ENCODE results near the gene ANO7. TPM values are rescaled to one million over a fixed set of nuclear protein-coding genes. Genes with fewer than 3 reads are reported as not detected.

Gene ANO7
- total and polyA plus RNA-seq, 7 donors: 0.41 to 39.2 (median 3.9) TPM; not detected in 2

GRCh38 chr2:241161646-241162281, 26.7 kb upstream of the ANO7 start:
- no peaks in the 10 kb centered on the region for H3K9me3 ChIP-seq
- H3K4me1 ChIP-seq: peaks cover 0 to 18% (median 16%) of the 10 kb centered on the region in 4 donors
- peak overlapping the region; percentile 74 to 87 (median 76) for H3K27ac ChIP-seq
- no peak overlapping the region for H3K4me3 ChIP-seq
- intact Hi-C loops (cut with DNase I): no loop called here
- DNase-seq: peak; percentile 93
- TF ChIP-seq CTCF (IDR thresholded peaks at IDR 0.05): no peak
- TF ChIP-seq EP300 (IDR thresholded peaks at IDR 0.05): peak in 1 of 4 donors; percentile 61
- TF ChIP-seq POLR2AphosphoS5 (IDR thresholded peaks at IDR 0.05): peak in 3 of 4 donors; percentile 57 to 85 (median 65)
- WGBS, 2 donors: 76 to 81% methylated on average over 9 of the region's 9 CpGs
- H3K36me3 ChIP-seq: peaks cover 12 to 69% (median 37%) of the 10 kb centered on the region in 4 donors
- H3K27me3 ChIP-seq: no peaks in the 10 kb centered on the region

GRCh38 chr2:241163601-241164118, 24.8 kb upstream of the ANO7 start:
- Histone ChIP-seq H3K9me3 (no peaks in the 10 kb centered on the region), H3K4me1 (peaks cover 0 to 18% (median 16%) of the 10 kb centered on the region in 4 donors), H3K27me3 (no peaks in the 10 kb centered on the region), H3K4me3 (no peak overlapping the region), H3K27ac (no peak overlapping the region), H3K36me3 (peaks cover 6 to 76% (median 41%) of the 10 kb centered on the region in 4 donors)
- intact Hi-C loops (cut with DNase I): no loop called here
- TF ChIP-seq POLR2AphosphoS5 (IDR thresholded peaks at IDR 0.05) (no peak), EP300 (IDR thresholded peaks at IDR 0.05) (no peak), CTCF (IDR thresholded peaks at IDR 0.05) (no peak), POLR2A (IDR thresholded peaks at IDR 0.05) (no peak)
- 68 to 80% methylated on average over 3 of the region's 3 CpGs for WGBS, 2 donors
- DNase-seq: no peak

- DNase-seq: no peak
- Histone ChIP-seq H3K27ac (no peak overlapping the region), H3K4me3 (no peak overlapping the region), H3K27me3 (no peaks in the 10 kb centered on the region), H3K36me3 (peaks cover 16 to 88% (median 55%) of the 10 kb centered on the region in 4 donors), H3K9me3 (peaks cover 0 to 7% (median 3%) of the 10 kb centered on the region in 4 donors), H3K4me1 (no peaks in the 10 kb centered on the region)
- intact Hi-C loops (cut with DNase I): no loop called here
- TF ChIP-seq CTCF (IDR thresholded peaks at IDR 0.05): no peak
- no peak for TF ChIP-seq POLR2AphosphoS5 (IDR thresholded peaks at IDR 0.05)
- TF ChIP-seq EP300 (IDR thresholded peaks at IDR 0.05): no peak
- no peak for TF ChIP-seq POLR2A (IDR thresholded peaks at IDR 0.05)
- 97% methylated on average over 15 of the region's 15 CpGs for WGBS, 2 donors
Measured at GRCh38 chr2:241168366-241168765, 20.1 kb upstream of the ANO7 start.

GRCh38 chr2:241173557-241173956, 14.9 kb upstream of the ANO7 start:
- Histone ChIP-seq H3K36me3 (peaks cover 22 to 73% (median 35%) of the 10 kb centered on the region in 4 donors), H3K4me3 (no peak overlapping the region), H3K27me3 (no peaks in the 10 kb centered on the region), H3K4me1 (no peaks in the 10 kb centered on the region), H3K27ac (no peak overlapping the region), H3K9me3 (peaks cover 0 to 7% (median 3%) of the 10 kb centered on the region in 4 donors)
- intact Hi-C loops (cut with DNase I): no loop called here
- 84 to 86% methylated on average over 2 of the region's 2 CpGs for WGBS, 2 donors
- DNase-seq: no peak
- TF ChIP-seq POLR2AphosphoS5 (IDR thresholded peaks at IDR 0.05) (no peak), POLR2A (IDR thresholded peaks at IDR 0.05) (no peak), EP300 (IDR thresholded peaks at IDR 0.05) (no peak), CTCF (IDR thresholded peaks at IDR 0.05) (no peak)

Measured in sigmoid colon (tissue), 7 donors.